Aorta (tissue), 5 donors: ENCODE results near the gene MESP2. TPM values are rescaled to one million over a fixed set of nuclear protein-coding genes. Genes with fewer than 3 reads are reported as not detected.

ENCODE experiments used
- ATAC-seq: fragments of 200-7000 bp; cut with Tn5 transposase; one replicate; pipeline ENCODE4 v1.9.1; 2022; ENCODE audit warnings: moderate library complexity; ENCODE audit not compliant: low FRiP score
- DNase-seq, 2 donors: peaks; one replicate each; pipeline ENCODE4 v3.0.0-alpha.2; 2020
- H3K27ac ChIP-seq, 2 donors: one replicate each; pipeline ENCODE4 v1.5.1; 2013; ENCODE audit warnings: low read length in 2 of 2, mild to moderate bottlenecking in 2 of 2, moderate library complexity in 2 of 2, control low read depth in 1 of 2, inconsistent platforms in 1 of 2, low read depth in 1 of 2
- H3K27me3 ChIP-seq, 2 donors: one replicate each; pipeline ENCODE4 v1.6.1; 2013; ENCODE audit warnings: control low read depth in 1 of 2, low read length in 1 of 2, mild to moderate bottlenecking in 1 of 2, moderate library complexity in 1 of 2; ENCODE audit not compliant: insufficient read depth in 2 of 2, control insufficient read depth in 1 of 2
- H3K36me3 ChIP-seq, 2 donors: one replicate each; pipeline ENCODE4 v1.6.1; 2013; ENCODE audit warnings: control low read depth in 1 of 2, low read length in 1 of 2, mild to moderate bottlenecking in 1 of 2; ENCODE audit not compliant: insufficient read depth in 2 of 2, control insufficient read depth in 1 of 2
- H3K4me1 ChIP-seq, 2 donors: one replicate each; pipeline ENCODE4 v1.6.1; 2013; ENCODE audit warnings: low read length in 2 of 2, control low read depth in 1 of 2, mild to moderate bottlenecking in 1 of 2, moderate library complexity in 1 of 2; ENCODE audit not compliant: insufficient read depth in 2 of 2, control insufficient read depth in 1 of 2
- H3K4me3 ChIP-seq, 2 donors: one replicate each; pipeline ENCODE4 v1.5.1; 2013; ENCODE audit warnings: low read length in 2 of 2, control low read depth in 1 of 2, mild to moderate bottlenecking in 1 of 2
- H3K9me3 ChIP-seq: one replicate; pipeline ENCODE4 v1.6.1; 2013; ENCODE audit warnings: mild to moderate bottlenecking, low read length; ENCODE audit not compliant: control insufficient read depth
- WGBS, 2 donors: extraction: QIAGEN DNeasy Blood & Tissue Kit; methylation state at CpG; one replicate each; pipeline ENCODE4 v1.1.7; 2013; 5-methylcytosine and 5-hydroxymethylcytosine counted together
- intact Hi-C, 2 donors: fragments of 100-400 bp; cut with DNase I; formaldehyde crosslinking; loops; one replicate each; pipeline versions ENCODE4 v1.14.2 to v1.15.0; 2022
- polyA plus RNA-seq, 2 donors: library from polyadenylated mRNA; stranded (reverse); fragments of 200-250 nt; gene quantifications; one replicate each; pipeline ENCODE4 v1.2.3, GENCODE V29; 2013
- total RNA-seq, 2 donors: library from RNA; stranded (reverse); fragmentation: NEBNext Ultra II Directional; extraction: Animal tissue kit (Norgen Biotek cat#: 25700); gene quantifications; one replicate each; pipeline ENCODE4 v1.2.1, GENCODE V29; 2021
- donor health status: healthy with polysubstance abuse.
- donor health status: Bipolar disorder and iron deficiency.
- donor health status: DM: no; HTN: no; CAD: no.
- donor health status: DM: no; HTN: no; CAD: no.
- donor health status: DM: yes; HTN: yes; CAD: no.

Gene MESP2
- total and polyA plus RNA-seq, 4 donors: 3.0 TPM; not detected in 3

DNA sequence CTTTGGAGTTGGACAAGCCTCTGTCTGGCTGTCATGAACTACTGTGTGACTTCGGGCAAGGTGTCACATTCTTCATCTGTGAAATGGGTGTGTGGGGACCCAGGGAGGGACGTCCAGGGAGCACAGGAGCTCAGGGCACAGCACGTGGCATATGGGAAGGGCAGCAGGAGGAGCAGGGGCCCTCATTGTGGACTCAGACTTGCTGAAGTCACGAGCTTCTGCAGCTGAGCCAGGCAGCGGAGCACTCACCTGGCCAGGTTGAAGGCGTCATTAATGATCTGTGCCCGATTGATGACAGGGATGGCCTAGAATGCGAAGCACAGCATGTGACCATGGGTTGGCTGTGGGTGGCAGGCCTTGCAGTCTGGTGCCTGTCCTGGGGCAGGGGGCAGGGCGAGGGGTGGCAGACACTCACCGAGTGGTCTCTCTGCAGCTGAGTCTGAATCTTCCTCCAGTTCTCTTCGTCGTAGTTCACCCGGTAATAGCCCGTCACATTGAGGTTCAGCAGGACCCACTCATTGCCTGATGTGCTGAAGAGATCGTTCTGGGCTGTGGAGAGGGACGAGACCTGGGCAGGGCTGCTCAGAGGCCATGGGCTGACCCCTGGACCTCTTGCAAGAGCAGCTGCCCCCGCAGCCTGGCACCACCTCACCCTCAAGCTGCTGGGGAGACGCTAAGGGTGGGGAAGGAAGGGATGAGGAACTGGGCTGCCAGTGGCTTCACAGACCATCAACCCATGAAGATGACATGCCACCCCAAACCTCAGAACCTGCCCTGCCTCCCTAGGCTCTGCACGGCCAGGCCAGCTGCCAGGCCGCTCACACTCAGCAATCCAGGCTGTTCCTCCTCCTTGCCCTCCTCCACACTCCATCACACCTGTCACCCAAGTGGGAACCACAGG lies 23.1 kb downstream of the MESP2 start:
- Histone ChIP-seq H3K27ac (no peak overlapping the region), H3K36me3 (no peaks in the 10 kb centered on the region), H3K4me3 (no peak overlapping the region), H3K27me3 (no peaks in the 10 kb centered on the region), H3K9me3 (no peaks in the 10 kb centered on the region), H3K4me1 (no peaks in the 10 kb centered on the region)
- intact Hi-C loops: no loop called here
- DNase-seq (peak in 1 of 2 donors; percentile 48), ATAC-seq (no peak)
- WGBS, 2 donors: 82 to 84% methylated on average over 20 of the region's 20 CpGs

DNA sequence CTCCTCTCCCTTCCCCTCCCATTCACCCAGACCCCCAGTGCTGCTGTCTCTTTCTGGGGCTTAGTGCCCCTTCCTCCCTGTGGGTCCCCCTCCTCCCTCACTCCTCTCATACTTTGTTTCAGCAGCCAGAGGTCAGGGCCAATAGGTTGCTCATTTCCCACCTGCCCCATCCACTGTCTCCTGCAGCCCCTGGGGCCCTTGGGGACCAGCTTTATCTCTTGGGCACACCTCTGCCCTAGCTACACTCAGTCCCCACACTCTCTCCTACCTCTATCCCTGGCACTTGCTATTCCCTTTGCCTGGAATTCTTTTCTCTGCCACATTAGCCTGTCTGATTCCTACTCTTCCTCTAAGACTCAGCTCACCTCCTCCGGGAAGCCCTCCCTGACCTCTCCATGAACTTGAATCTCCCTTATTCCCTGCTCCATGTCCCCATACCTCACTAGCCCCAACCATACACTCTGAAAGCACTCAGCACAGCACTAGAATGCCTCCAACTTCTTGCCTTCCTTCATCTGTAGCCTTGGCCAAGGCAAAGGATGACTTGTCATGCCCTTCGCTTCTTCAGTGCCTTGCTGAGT lies 23.9 kb downstream of the MESP2 start:
- ATAC-seq (no peak), DNase-seq (peak in 1 of 2 donors; percentile 37)
- intact Hi-C loops: no loop called here
- Histone ChIP-seq H3K9me3 (no peaks in the 10 kb centered on the region), H3K27ac (no peak overlapping the region), H3K4me3 (no peak overlapping the region), H3K36me3 (no peaks in the 10 kb centered on the region), H3K4me1 (no peaks in the 10 kb centered on the region), H3K27me3 (no peaks in the 10 kb centered on the region)
- 90 to 92% methylated on average over 2 of the region's 2 CpGs for WGBS, 2 donors

DNA sequence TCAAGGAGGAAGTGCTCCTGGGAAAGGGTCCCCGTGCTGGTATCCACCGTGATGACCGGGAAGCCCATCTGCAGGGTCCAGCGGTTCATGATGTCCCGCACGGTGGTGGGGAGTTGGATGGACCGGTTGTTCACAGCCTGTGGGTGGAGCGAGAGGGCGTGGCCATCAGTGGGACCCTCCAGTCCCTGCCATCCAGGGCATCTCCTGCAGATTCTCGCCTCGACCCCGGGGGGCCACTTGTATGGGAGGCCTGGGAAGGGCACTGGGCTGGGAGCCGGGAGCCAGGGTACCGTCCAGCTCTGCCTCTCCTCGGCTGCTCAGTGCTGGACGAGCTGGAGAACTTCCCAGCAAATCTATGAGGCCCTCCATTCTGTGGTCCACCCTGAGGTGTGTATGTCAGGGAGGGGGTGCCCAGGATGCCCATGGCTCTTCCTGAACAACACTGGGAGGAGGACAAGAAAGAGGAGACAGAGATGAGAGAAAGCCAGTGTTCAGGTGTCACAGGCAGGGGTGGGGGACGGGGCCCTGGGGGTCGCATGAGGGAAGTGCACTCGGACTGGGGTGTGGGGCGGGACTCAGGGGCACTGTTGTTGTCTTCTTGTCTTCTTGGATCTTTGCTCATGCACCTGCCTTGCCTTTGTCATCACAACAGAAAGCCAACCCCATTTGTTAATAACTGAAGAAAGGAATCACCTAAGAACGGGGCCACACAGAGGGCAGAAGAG lies 25.5 kb downstream of the MESP2 start:
- Histone ChIP-seq H3K4me3 (no peak overlapping the region), H3K4me1 (no peaks in the 10 kb centered on the region), H3K27ac (no peak overlapping the region), H3K27me3 (no peaks in the 10 kb centered on the region), H3K36me3 (no peaks in the 10 kb centered on the region), H3K9me3 (no peaks in the 10 kb centered on the region)
- WGBS, 2 donors: 88 to 91% methylated on average over 21 of the region's 21 CpGs
- peak; percentile 38 to 57 for DNase-seq
- intact Hi-C loops: no loop called here
- no peak for ATAC-seq

DNA sequence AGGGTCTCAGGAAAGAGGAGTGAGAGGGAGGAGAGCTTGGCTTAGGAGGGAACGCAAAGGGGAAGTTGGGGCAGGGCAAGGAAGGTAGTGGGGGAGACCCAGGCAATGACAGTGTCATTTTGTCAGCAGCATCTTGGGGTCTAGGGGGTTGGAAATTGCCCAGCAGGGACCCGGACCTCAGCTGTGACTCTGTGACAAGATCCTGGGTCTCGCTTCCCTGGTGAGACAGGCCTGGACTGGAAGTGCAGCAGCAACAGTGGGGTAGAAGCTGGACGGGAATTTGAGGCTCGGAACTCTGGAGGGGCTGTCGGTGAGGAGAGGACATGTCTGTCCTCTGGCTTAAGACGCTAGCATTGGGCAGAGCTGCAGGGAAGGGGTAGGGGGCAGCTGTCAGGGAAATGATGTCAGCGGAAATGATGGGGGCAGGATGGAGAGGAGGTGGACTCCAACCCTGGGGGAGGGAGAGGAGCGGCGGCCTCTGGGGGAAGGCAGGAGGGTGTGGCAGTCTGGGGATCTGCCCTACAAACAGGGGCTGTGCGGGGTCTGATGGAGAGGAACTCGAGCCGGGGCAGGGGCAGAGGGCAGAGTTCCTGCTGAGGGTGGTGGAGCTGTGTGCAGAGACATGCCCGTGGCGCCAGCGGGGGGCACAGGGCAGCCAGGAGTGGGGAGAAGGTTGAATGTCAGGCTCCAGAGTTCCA lies 26.2 kb downstream of the MESP2 start:
- WGBS, 2 donors: 82 to 88% methylated on average over 16 of the region's 16 CpGs
- DNase-seq: peak in 1 of 2 donors; percentile 65
- no peaks in the 10 kb centered on the region for H3K9me3 ChIP-seq
- H3K4me1 ChIP-seq: no peaks in the 10 kb centered on the region
- H3K27me3 ChIP-seq: no peaks in the 10 kb centered on the region
- intact Hi-C loops: no loop called here
- H3K36me3 ChIP-seq: no peaks in the 10 kb centered on the region
- no peak overlapping the region for H3K27ac ChIP-seq
- no peak overlapping the region for H3K4me3 ChIP-seq
- no peak for ATAC-seq

DNA sequence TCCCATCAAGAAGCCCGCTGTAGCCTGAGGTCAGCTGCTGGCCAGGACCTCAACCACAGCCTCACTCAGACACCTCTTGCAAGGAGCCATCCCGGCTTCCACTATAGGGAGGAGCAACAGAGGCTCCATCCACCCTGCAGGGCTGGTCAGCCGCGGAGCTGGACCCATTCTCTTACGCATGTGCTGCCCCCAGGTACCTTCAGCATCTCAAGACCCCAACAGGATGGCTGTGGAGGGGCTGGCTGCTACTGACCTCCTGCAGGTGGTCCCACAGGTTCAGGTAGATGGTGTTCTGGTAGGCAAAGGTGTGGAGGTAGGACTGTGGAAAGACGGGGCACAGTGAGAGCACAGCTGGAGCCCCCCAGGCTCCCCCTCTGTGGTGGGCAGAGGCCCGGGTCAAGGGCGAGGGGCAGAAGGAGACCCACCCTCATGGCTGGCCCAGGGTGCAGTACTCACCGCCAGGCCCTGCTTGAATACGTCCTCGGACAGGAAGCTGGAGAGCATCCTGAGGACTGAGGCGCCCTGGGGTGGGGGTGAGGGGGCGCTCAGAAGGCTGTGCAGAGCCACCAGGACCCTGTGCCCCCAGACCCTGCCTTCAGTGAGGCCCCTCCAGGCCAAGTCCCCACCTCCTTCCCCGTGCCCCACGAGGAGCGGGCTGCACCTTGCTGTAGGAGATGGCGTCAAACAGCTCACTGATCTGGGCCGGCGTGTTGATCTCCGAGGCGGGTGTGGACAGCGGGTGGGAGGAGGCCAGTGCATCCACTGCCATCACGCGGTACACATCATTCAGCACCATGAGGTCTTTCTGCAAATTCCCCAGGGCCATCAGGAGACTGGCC lies 27.1 kb downstream of the MESP2 start:
- Histone ChIP-seq H3K9me3 (no peaks in the 10 kb centered on the region), H3K4me1 (no peaks in the 10 kb centered on the region), H3K36me3 (no peaks in the 10 kb centered on the region), H3K27me3 (no peaks in the 10 kb centered on the region), H3K4me3 (no peak overlapping the region), H3K27ac (no peak overlapping the region)
- ATAC-seq (no peak), DNase-seq (peak; percentile 44 to 72)
- intact Hi-C loops: no loop called here
- WGBS, 2 donors: 96% methylated on average over 21 to 24 of the region's 24 CpGs

DNA sequence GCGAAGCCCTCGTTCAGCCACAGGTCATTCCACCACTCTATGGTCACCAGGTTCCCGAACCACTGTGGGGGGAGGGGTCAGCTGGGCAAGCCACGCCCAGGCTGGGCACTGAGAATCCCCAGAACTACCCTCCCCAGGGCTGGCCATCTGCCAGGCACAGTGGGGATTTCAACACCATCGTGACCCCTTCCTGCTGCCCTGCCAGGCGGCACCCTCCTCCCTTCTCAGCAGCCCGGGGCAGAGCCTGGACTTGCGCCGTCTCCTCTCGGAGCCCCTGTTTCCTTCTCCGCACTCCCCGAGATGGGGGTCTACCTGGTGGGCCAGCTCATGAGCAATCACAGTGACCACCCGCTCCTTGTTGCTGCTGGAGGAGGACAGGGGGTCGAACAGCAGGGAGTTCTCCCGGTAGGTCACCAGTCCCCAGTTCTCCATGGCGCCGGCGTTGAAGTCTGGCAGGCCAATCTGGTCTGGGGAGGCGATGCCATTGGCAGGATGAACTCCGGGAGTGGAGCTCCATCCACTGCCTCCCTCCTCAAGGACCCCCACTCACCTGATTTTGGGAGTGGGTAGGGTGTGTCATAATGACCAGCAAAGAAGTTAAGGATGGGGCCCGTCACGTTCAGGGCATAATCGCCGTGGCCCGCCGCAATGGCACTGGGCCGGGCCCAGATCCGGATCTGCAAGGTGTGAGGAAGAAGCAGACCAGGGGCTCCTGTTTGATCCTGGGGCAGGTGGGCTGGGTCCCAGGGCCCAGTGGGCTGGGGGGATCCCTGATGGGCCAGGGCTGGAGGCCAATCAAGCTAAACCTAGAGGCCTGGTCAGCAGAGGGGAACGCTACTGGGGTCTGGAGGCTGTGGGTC lies 28.0 kb downstream of the MESP2 start:
- DNase-seq (peak; percentile 54 to 77), ATAC-seq (no peak)
- Histone ChIP-seq H3K27me3 (no peaks in the 10 kb centered on the region), H3K4me1 (no peaks in the 10 kb centered on the region), H3K4me3 (no peak overlapping the region), H3K36me3 (no peaks in the 10 kb centered on the region), H3K9me3 (no peaks in the 10 kb centered on the region), H3K27ac (no peak overlapping the region)
- intact Hi-C loops: no loop called here
- WGBS, 2 donors: 91 to 94% methylated on average over 29 of the region's 29 CpGs

GRCh38 chr15:89805241-89806209 lies 29.4 kb downstream of the MESP2 start:
- 89 to 93% methylated on average over 28 to 29 of the region's 29 CpGs for WGBS, 2 donors
- no peak overlapping the region for H3K4me3 ChIP-seq
- no peaks in the 10 kb centered on the region for H3K36me3 ChIP-seq
- no peaks in the 10 kb centered on the region for H3K4me1 ChIP-seq
- intact Hi-C loops: no loop called here
- DNase-seq: peak in 1 of 2 donors; percentile 56
- no peaks in the 10 kb centered on the region for H3K9me3 ChIP-seq
- ATAC-seq: no peak
- no peak overlapping the region for H3K27ac ChIP-seq
- H3K27me3 ChIP-seq: no peaks in the 10 kb centered on the region
